ENCODE measurements around the gene ARVCF. TPM values are rescaled to one million over a fixed set of nuclear protein-coding genes. Genes with fewer than 3 reads are reported as not detected.

The ARVCF gene
- total and polyA plus RNA-seq, 2 donors (not counting 1 experiment from before 2014, with no cell fraction given) = 2.2 to 6.7 TPM

DNA sequence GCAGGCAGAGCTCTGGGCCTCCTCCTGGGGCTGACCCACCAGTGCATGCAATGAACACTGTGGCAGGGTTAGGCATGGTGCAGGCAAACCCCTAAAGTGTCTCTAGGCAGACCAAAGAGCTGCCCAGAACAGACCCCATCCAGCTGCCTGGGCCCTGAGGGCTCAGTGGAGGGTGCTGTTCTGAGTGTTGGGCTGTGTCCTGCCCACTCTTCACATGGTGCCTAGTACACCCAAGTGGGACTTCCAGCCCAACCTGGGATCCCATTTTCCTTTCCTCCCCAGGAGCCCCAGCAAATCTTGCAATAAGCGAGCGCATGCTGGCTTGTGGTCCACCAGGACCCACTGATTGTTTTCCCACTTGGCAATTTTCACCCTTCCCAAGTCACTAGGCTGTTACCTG, 26.4 kb downstream of the ARVCF start:
- ATAC-seq (ENCODE audit: low read depth) = no peak
- no peak overlapping the region for H3K4me2 ChIP-seq (replicated peaks; ENCODE audit: low read depth, low read length, poor library complexity, severe bottlenecking)
- no peaks in the 10 kb centered on the region for H3K9me3 Mint-ChIP-seq (ENCODE audit: insufficient read depth)
- intact Hi-C loops (cut with micrococcal nuclease) = no loop called here
- H3K36me3 ChIP-seq (replicated peaks in 1 of 2; ENCODE audit: control extremely low read depth in 1 of 2, control insufficient read depth in 1 of 2, extremely low read depth in 1 of 2, insufficient read depth in 2 of 2, low read length in 1 of 2) = no peaks in the 10 kb centered on the region
- POLR2A ChIA-PET = no interaction called here
- H3K9ac ChIP-seq (ENCODE audit: low read length) = no peak overlapping the region
- no peaks in the 10 kb centered on the region for H3K79me2 ChIP-seq (ENCODE audit: control insufficient read depth, insufficient read depth, low read length)
- WGBS (ENCODE audit: insufficient coverage) = 70% methylated on average over 2 of the region's 2 CpGs
- H3K4me1 Mint-ChIP-seq = peaks cover 6% of the 10 kb centered on the region
- no peak overlapping the region for H3K4me3 Mint-ChIP-seq
- TF ChIP-seq, protein P1, sequence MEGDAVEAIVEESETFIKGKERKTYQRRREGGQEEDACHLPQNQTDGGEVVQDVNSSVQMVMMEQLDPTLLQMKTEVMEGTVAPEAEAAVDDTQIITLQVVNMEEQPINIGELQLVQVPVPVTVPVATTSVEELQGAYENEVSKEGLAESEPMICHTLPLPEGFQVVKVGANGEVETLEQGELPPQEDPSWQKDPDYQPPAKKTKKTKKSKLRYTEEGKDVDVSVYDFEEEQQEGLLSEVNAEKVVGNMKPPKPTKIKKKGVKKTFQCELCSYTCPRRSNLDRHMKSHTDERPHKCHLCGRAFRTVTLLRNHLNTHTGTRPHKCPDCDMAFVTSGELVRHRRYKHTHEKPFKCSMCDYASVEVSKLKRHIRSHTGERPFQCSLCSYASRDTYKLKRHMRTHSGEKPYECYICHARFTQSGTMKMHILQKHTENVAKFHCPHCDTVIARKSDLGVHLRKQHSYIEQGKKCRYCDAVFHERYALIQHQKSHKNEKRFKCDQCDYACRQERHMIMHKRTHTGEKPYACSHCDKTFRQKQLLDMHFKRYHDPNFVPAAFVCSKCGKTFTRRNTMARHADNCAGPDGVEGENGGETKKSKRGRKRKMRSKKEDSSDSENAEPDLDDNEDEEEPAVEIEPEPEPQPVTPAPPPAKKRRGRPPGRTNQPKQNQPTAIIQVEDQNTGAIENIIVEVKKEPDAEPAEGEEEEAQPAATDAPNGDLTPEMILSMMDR (IDR thresholded peaks at IDR 0.05) = no peak
- no peak for TF ChIP-seq EZH2 (IDR thresholded peaks at IDR 0.05; ENCODE audit: borderline replicate concordance, insufficient read depth, low read depth, low read length, poor library complexity, severe bottlenecking)
- peaks cover 0 to 4% (median 0%) of the 10 kb centered on the region in 3 donors for H3K9me3 ChIP-seq (ENCODE audit: control extremely low read depth in 1 of 3, control insufficient read depth in 2 of 3, insufficient read depth in 1 of 3, low read length in 2 of 3)
- H3K27me3 ChIP-seq (replicated peaks in 1 of 4; ENCODE audit: control extremely low read depth in 1 of 4, control insufficient read depth in 3 of 4, insufficient read depth in 4 of 4, low read length in 3 of 4) = peaks cover 0 to 11% (median 0%) of the 10 kb centered on the region in 4 experiments
- H3K4me3 ChIP-seq (ENCODE audit: control extremely low read depth in 1 of 5, extremely low read depth in 1 of 5, insufficient read depth in 1 of 5, low read depth in 2 of 5, low read length in 4 of 5) = no peak overlapping the region
- peaks cover 10 to 13% of the 10 kb centered on the region in 2 donors for H3K4me1 ChIP-seq (ENCODE audit: control insufficient read depth in 2 of 2, insufficient read depth in 2 of 2, low read length in 2 of 2)
- CTCF ChIA-PET = interaction anchor here (2.1 kb wide), 1 partner anchor 23 kb away, joined by 7 read pairs; no protein-coding TSS in a partner anchor
- H3K27ac ChIP-seq (ENCODE audit: low read length in 2 of 2) = no peak overlapping the region
- H3K27ac Mint-ChIP-seq = no peak overlapping the region
- no peaks in the 10 kb centered on the region for H4K20me1 ChIP-seq (ENCODE audit: control insufficient read depth, insufficient read depth, low read length, poor library complexity, severe bottlenecking)
- no peaks in the 10 kb centered on the region for H3K27me3 Mint-ChIP-seq
- no peak for DNase-seq
- H2AFZ ChIP-seq (ENCODE audit: insufficient read depth, low read depth, low read length, poor library complexity, severe bottlenecking) = no peak overlapping the region

DNA sequence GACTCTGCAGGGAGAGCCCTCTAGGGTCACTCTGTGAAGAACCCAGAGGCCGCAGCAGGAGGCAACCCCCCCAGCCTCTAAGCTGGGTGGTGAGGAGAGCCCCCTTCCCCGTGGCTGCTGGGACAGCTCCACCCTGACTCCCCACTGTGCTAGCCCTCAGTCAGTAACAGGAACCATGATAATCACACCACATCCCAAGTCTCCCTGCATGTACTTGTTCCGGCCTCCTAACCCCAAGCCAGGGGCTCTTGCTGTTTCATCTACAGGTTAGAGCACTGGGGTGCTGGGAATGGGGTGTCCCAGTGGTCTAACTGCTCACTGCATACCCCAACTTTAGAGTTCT, 26.9 kb downstream of the ARVCF start:
- Histone ChIP-seq H4K20me1 (ENCODE audit: control insufficient read depth, insufficient read depth, low read length, poor library complexity, severe bottlenecking) (no peaks in the 10 kb centered on the region), H3K4me2 (replicated peaks; ENCODE audit: low read depth, low read length, poor library complexity, severe bottlenecking) (no peak overlapping the region), H2AFZ (ENCODE audit: insufficient read depth, low read depth, low read length, poor library complexity, severe bottlenecking) (no peak overlapping the region), H3K79me2 (ENCODE audit: control insufficient read depth, insufficient read depth, low read length) (no peaks in the 10 kb centered on the region), H3K36me3 (replicated peaks in 1 of 2; ENCODE audit: control extremely low read depth in 1 of 2, control insufficient read depth in 1 of 2, extremely low read depth in 1 of 2, insufficient read depth in 2 of 2, low read length in 1 of 2) (no peaks in the 10 kb centered on the region), H3K4me1 (ENCODE audit: control insufficient read depth in 2 of 2, insufficient read depth in 2 of 2, low read length in 2 of 2) (peaks cover 10 to 13% of the 10 kb centered on the region in 2 donors), H3K27me3 (replicated peaks in 1 of 4; ENCODE audit: control extremely low read depth in 1 of 4, control insufficient read depth in 3 of 4, insufficient read depth in 4 of 4, low read length in 3 of 4) (peaks cover 0 to 11% (median 0%) of the 10 kb centered on the region in 4 experiments), H3K9ac (ENCODE audit: low read length) (no peak overlapping the region), H3K27ac (ENCODE audit: low read length in 2 of 2) (no peak overlapping the region), H3K4me3 (ENCODE audit: control extremely low read depth in 1 of 5, extremely low read depth in 1 of 5, insufficient read depth in 1 of 5, low read depth in 2 of 5, low read length in 4 of 5) (no peak overlapping the region), H3K9me3 (ENCODE audit: control extremely low read depth in 1 of 3, control insufficient read depth in 2 of 3, insufficient read depth in 1 of 3, low read length in 2 of 3) (peaks cover 0 to 4% (median 0%) of the 10 kb centered on the region in 3 donors)
- 79% methylated on average over 2 of the region's 3 CpGs for WGBS (ENCODE audit: insufficient coverage)
- DNase-seq = no peak
- ChIA-PET CTCF (no interaction called here), POLR2A (no interaction called here)
- Mint-ChIP-seq H3K27ac (no peak overlapping the region), H3K4me3 (no peak overlapping the region), H3K27me3 (no peaks in the 10 kb centered on the region), H3K4me1 (peaks cover 7% of the 10 kb centered on the region), H3K9me3 (ENCODE audit: insufficient read depth) (no peaks in the 10 kb centered on the region)
- ATAC-seq (ENCODE audit: low read depth) = no peak
- no peak for TF ChIP-seq EZH2 (IDR thresholded peaks at IDR 0.05; ENCODE audit: borderline replicate concordance, insufficient read depth, low read depth, low read length, poor library complexity, severe bottlenecking)
- TF ChIP-seq, protein P1 (IDR thresholded peaks at IDR 0.05) = no peak
- intact Hi-C loops (cut with micrococcal nuclease) = loop anchor here (5.0 kb wide), 1 partner anchor 48 kb away; no protein-coding TSS in a partner anchor

Data from B cell (primary cell).